HL-60 (cell line): ENCODE results near the gene GDF15.

Source experiments
- DNase-seq, 2 experiments: peaks; one replicate each; pipeline ENCODE4 v3.0.0-alpha.2; 2010 to 2020; ENCODE audit warnings: low read depth in 1 of 2, low spot score in 1 of 2
- H3K27ac ChIP-seq: fragments of 250-450 bp; sonication (Bioruptor Pico); replicated peaks from 2 replicates; pipeline ENCODE4 v1.5.1; 2020; ENCODE audit warnings: mild to moderate bottlenecking, moderate library complexity
- H3K27me3 ChIP-seq: fragments of 250-450 bp; sonication (Bioruptor Pico); 2 replicates; pipeline ENCODE4 v1.5.1; 2021; ENCODE audit warnings: mild to moderate bottlenecking, moderate library complexity; ENCODE audit not compliant: insufficient read depth, poor library complexity, severe bottlenecking
- H3K4me3 ChIP-seq: replicated peaks from 2 replicates; pipeline ENCODE4 v1.5.1; 2011; ENCODE audit warnings: mild to moderate bottlenecking, control low read depth, low read length; ENCODE audit not compliant: insufficient read depth
- CTCF ChIP-seq: IDR thresholded peaks from one replicate; pipeline ENCODE4 v1.5.1; 2011; ENCODE audit warnings: low read length, control low read depth, inconsistent platforms; ENCODE audit not compliant: insufficient read depth
- GABPA ChIP-seq: IDR thresholded peaks from 2 replicates; pipeline ENCODE4 v1.6.1; 2012; ENCODE audit warnings: low read depth
- POLR2AphosphoS5 ChIP-seq: IDR thresholded peaks from 2 replicates; pipeline ENCODE4 v1.6.1; 2012; ENCODE audit warnings: low read depth
- SPI1 ChIP-seq: IDR thresholded peaks from 2 replicates; pipeline ENCODE4 v1.6.1; 2012; ENCODE audit warnings: low read depth, mild to moderate bottlenecking, borderline replicate concordance
- TF ChIP-seq, protein P1 (sequence below): IDR thresholded peaks from 2 replicates; pipeline ENCODE4 v1.6.1; 2012; ENCODE audit warnings: low read depth; ENCODE audit not compliant: insufficient replicate concordance

GDF15 gene

GRCh38 chr19:18340190-18340989 is 45.6 kb upstream of the GDF15 start, which contains the start of gene PGPEP1:
Gene PGPEP1 (plus strand): TSS chr19:18340598. CDS start chr19:18340682, 84 bp downstream.
- peak within 1 kb of the TSS; percentile 79 for H3K27ac ChIP-seq
- H3K27me3 ChIP-seq: no peaks in the 10 kb centered on the region
- no peak for TF ChIP-seq GABPA
- TF ChIP-seq, protein P1, sequence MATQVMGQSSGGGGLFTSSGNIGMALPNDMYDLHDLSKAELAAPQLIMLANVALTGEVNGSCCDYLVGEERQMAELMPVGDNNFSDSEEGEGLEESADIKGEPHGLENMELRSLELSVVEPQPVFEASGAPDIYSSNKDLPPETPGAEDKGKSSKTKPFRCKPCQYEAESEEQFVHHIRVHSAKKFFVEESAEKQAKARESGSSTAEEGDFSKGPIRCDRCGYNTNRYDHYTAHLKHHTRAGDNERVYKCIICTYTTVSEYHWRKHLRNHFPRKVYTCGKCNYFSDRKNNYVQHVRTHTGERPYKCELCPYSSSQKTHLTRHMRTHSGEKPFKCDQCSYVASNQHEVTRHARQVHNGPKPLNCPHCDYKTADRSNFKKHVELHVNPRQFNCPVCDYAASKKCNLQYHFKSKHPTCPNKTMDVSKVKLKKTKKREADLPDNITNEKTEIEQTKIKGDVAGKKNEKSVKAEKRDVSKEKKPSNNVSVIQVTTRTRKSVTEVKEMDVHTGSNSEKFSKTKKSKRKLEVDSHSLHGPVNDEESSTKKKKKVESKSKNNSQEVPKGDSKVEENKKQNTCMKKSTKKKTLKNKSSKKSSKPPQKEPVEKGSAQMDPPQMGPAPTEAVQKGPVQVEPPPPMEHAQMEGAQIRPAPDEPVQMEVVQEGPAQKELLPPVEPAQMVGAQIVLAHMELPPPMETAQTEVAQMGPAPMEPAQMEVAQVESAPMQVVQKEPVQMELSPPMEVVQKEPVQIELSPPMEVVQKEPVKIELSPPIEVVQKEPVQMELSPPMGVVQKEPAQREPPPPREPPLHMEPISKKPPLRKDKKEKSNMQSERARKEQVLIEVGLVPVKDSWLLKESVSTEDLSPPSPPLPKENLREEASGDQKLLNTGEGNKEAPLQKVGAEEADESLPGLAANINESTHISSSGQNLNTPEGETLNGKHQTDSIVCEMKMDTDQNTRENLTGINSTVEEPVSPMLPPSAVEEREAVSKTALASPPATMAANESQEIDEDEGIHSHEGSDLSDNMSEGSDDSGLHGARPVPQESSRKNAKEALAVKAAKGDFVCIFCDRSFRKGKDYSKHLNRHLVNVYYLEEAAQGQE: no peak
- no peak for TF ChIP-seq SPI1
- peak; percentile 25; the same call in 1 of the 2 replicates for TF ChIP-seq POLR2AphosphoS5
- TF ChIP-seq CTCF: no peak
- peak within 1 kb of the TSS; percentile 97 for H3K4me3 ChIP-seq
- peak; percentile 62 to 79 for DNase-seq

GRCh38 chr19:18340990-18341868 is 44.7 kb upstream of the GDF15 start:
- peak overlapping the region; percentile 79 for H3K27ac ChIP-seq

DNA sequence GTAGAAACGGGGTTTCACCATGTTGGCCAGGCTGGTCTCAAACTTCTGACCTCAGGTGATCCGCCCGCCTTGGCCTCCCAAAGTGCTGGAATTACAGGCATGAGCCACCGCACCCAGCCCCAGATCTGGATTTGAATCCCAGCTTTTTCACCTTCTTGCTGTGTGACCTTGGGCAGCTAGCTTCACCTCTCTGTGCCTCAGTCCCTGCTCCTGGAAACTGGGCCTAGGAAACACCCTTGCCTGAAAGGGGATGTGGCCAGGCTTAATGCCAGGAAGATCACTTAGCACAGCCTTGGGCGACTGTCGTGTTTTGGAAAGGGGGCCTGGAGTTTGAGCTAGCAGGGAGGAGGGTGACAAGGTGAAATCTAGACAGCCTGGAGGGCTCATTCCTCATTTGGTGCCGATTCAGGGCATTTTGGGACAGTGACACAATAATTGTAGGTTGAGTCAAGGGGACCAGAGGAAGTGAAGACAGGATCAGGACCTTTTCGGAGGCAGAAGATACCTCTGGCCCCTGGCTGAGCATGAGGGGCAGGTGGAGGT is 43.8 kb upstream of the GDF15 start:
- H3K4me3 ChIP-seq: no peak overlapping the region
- H3K27me3 ChIP-seq: no peaks in the 10 kb centered on the region
- 0 out of 2 replicates have a peak overlapping the region, but pooled peaks have one; percentile 17 for H3K27ac ChIP-seq
- no peak for DNase-seq
- TF ChIP-seq, protein P1: no peak
- TF ChIP-seq POLR2AphosphoS5: no peak
- no peak for TF ChIP-seq CTCF
- TF ChIP-seq GABPA: no peak
- TF ChIP-seq SPI1: no peak

More at GRCh38 chr19:18340990-18341868, 44.7 kb upstream of the GDF15 start:
- TF ChIP-seq GABPA (no peak), SPI1 (peak; percentile 20; the same call in 1 of the 2 replicates)
- Histone ChIP-seq H3K27me3 (no peaks in the 10 kb centered on the region), H3K4me3 (peak overlapping the region; percentile 97)
- peak in 1 of 2 experiments; percentile 84 for DNase-seq

- no peak for TF ChIP-seq SPI1
- no peak for TF ChIP-seq GABPA
- TF ChIP-seq CTCF: no peak
- no peak for TF ChIP-seq POLR2AphosphoS5
- TF ChIP-seq, protein P1: no peak
- Histone ChIP-seq H3K27ac (no peak overlapping the region), H3K27me3 (no peaks in the 10 kb centered on the region), H3K4me3 (no peak overlapping the region)
- DNase-seq: no peak
Measured at GRCh38 chr19:18344582-18344950, 41.4 kb upstream of the GDF15 start.
